ENCODE results near the gene SERF2. TPM values are rescaled to one million over a fixed set of nuclear protein-coding genes. Genes with fewer than 3 reads are reported as not detected.
A peak's percentile ranks its signal among the peaks of the same experiment; 100 is the strongest.

SERF2 gene
- total RNA-seq, 4 donors from 2014 or later, result 647 to 897 (median 711) TPM

DNA sequence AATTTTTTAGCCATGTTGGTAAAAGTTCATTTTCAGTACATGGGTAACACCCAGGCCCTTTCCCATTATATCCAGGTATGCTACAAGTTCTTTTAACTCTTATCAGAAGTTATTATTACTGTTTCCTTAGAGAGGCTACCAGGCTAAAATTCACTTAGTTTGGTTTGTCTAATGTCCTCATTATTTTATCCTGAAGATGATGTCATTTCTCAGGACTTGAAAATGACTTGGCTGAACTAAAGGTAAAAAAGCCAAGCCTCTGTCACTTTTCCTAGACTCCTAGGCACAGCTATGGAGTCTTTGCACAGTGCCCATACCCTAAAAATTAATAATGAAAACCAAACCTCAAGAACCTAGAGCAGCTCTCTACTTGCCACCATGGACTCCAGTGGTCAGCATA is 19.5 kb upstream of the SERF2 start:
- Histone ChIP-seq H3K27ac (no peak overlapping the region), H3K4me1 (peaks cover 0 to 16% (median 3%) of the 10 kb centered on the region in 4 donors), H3K9me3 (no peaks in the 10 kb centered on the region), H3K27me3 (no peaks in the 10 kb centered on the region), H3K36me3 (peaks cover 0 to 69% (median 4%) of the 10 kb centered on the region in 3 donors), H3K4me3 (no peak overlapping the region)
- no peak for DNase-seq
- TF ChIP-seq POLR2A (IDR thresholded peaks at IDR 0.05), result no peak
- TF ChIP-seq, protein P1, sequence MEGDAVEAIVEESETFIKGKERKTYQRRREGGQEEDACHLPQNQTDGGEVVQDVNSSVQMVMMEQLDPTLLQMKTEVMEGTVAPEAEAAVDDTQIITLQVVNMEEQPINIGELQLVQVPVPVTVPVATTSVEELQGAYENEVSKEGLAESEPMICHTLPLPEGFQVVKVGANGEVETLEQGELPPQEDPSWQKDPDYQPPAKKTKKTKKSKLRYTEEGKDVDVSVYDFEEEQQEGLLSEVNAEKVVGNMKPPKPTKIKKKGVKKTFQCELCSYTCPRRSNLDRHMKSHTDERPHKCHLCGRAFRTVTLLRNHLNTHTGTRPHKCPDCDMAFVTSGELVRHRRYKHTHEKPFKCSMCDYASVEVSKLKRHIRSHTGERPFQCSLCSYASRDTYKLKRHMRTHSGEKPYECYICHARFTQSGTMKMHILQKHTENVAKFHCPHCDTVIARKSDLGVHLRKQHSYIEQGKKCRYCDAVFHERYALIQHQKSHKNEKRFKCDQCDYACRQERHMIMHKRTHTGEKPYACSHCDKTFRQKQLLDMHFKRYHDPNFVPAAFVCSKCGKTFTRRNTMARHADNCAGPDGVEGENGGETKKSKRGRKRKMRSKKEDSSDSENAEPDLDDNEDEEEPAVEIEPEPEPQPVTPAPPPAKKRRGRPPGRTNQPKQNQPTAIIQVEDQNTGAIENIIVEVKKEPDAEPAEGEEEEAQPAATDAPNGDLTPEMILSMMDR (IDR thresholded peaks at IDR 0.05), result no peak

DNA sequence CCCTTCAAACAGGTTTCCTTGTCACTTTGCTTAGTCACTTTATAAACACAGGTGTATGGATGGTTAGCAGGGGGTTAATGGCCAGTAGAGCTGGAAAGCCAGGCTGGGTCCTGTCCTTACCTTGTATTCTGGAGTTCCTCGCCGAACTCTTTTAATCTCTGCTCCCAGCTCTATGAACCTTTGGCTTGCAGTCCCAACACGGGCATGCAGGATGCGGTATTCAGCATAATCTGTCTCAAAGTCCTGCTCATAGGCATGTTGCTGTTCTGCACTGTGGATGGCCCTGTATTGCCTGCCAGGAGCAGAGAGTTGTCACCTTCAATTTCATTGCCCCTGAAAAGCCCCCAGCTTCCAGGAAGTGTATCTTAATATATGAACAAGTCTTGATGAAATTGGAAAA is 18.1 kb upstream of the SERF2 start:
- H3K9me3 ChIP-seq, result no peaks in the 10 kb centered on the region
- TF ChIP-seq, protein P1 (IDR thresholded peaks at IDR 0.05), result no peak
- no peak for TF ChIP-seq POLR2A (IDR thresholded peaks at IDR 0.05)
- DNase-seq, result no peak
- no peaks in the 10 kb centered on the region for H3K27me3 ChIP-seq
- peaks cover 0 to 21% (median 3%) of the 10 kb centered on the region in 4 donors for H3K4me1 ChIP-seq
- H3K36me3 ChIP-seq, result peaks cover 0 to 55% (median 4%) of the 10 kb centered on the region in 3 donors
- no peak overlapping the region for H3K4me3 ChIP-seq
- no peak overlapping the region for H3K27ac ChIP-seq

DNA sequence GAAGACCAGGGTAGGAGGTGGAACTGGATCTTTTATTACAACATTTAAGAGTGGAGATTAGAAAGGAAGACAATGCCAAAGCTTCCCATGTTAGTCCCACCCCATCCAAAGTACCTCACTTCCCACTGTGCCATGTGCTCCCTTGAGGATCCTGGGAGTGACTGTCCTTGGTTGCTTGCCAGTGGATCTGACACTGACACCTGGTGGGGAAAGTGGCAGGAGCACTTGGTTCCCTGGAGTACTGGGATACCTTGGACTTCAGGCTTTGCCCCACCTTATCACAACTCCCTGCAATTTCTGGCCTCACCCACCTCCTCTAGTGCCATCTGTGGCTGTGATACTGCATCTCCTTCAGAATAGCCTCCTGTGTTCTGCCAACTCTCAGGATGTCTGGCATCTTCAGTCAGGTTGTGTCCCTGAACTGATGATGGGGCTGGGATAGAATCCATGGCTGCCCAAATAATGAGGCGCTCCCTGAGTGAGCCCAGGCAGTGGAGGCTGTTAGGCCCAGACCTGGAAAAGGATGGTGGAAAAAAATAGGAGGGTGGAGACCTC is 16.6 kb upstream of the SERF2 start:
- Histone ChIP-seq H3K4me3 (peak overlapping the region; percentile 55 to 76 (median 67)), H3K27ac (peak overlapping the region; percentile 85 to 98 (median 90))

DNA sequence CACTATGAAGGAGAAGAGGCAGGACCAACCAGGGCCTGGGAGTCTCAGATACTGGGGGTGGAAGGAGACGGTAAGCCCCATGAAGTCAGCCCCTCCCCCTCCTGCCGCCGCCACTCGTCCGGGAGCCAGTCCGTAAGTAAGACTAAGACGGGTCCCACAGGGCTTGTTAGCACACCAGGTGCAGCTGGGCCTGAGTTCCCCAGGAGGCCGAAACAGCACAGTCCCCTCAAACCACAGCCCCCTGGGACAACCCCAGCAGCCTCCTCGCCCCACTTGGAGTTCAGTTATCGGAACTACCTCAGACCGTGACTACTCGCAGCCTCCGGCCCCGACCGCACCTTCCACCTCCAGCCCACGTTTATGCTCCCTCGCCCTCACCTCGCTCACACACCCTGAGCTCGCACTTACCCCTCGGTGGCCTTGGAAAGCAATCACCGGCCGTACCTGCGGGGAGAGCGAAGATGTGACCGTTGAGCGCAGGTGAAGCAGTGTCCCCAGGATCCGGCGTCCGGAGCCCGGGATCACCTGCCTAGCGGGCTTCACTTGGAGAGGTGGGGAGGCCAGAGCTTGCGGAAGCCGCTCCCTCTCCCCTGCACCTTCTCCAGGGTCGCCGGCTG is 15.9 kb upstream of the SERF2 start:
- peak overlapping the region; percentile 55 to 76 (median 67) for H3K4me3 ChIP-seq
- H3K27ac ChIP-seq, result peak overlapping the region; percentile 85 to 98 (median 90)
- TF ChIP-seq POLR2A (IDR thresholded peaks at IDR 0.05), result no peak
- TF ChIP-seq, protein P1 (IDR thresholded peaks at IDR 0.05), result no peak
- DNase-seq, result peak; percentile 74 to 91 (median 87)
- H3K27me3 ChIP-seq, result no peaks in the 10 kb centered on the region
- peaks cover 0 to 35% (median 0%) of the 10 kb centered on the region in 3 donors for H3K36me3 ChIP-seq
- H3K4me1 ChIP-seq, result peaks cover 0 to 19% (median 3%) of the 10 kb centered on the region in 4 donors
- no peaks in the 10 kb centered on the region for H3K9me3 ChIP-seq

More for the DNA sequence above, 16.6 kb upstream of the SERF2 start:
- Histone ChIP-seq H3K9me3 (no peaks in the 10 kb centered on the region), H3K36me3 (peaks cover 0 to 42% (median 0%) of the 10 kb centered on the region in 3 donors), H3K4me1 (peaks cover 0 to 21% (median 3%) of the 10 kb centered on the region in 4 donors), H3K27me3 (no peaks in the 10 kb centered on the region)
- peak in 2 of 3 donors; percentile 87 to 92 for DNase-seq
- TF ChIP-seq, protein P1 (IDR thresholded peaks at IDR 0.05), result peak in 4 of 6 experiments; percentile 33 to 88 (median 86)
- TF ChIP-seq POLR2A (IDR thresholded peaks at IDR 0.05), result peak; percentile 88 to 94

DNA sequence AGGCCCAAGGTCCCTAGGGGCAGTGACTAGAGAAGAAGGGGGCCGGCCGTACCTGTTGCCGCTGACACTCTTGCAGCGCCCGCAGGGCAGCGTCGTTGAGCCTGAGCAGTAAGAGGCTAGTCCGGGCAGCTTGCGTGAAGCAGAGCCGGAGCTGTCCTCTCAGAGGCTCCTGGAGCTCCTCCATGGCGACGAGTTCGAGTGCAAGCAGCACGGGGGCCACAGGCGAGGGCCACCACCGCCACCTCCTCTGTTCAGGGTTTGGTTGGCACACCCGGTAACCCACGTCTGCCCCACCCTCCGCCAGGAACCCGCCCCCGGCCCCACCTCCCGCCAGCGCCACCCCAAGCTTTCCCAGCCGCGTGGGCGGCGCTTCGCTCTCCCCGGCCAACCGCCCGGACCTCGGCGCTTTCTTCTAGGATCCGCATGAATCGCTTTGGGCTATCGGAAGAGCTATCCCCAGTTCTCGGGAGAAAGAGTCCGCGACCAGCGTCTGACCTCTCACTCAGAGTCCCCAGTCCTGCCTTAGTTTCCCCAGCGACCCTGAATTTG is 15.3 kb upstream of the SERF2 start, which contains the start of gene ELL3:
Gene ELL3, minus strand, starts transcription at position 249 of the 549 bp plus-strand sequence. Its CDS starts 65 bp downstream, at position 184.
- TF ChIP-seq POLR2A (IDR thresholded peaks at IDR 0.05), result peak; percentile 93 to 94
- TF ChIP-seq, protein P1 (IDR thresholded peaks at IDR 0.05), result no peak
- Histone ChIP-seq H3K4me3 (peak within 1 kb of the TSS; percentile 55 to 76 (median 67)), H3K36me3 (peaks cover 0 to 29% (median 0%) of the 10 kb centered on the region in 3 donors), H3K27me3 (no peaks in the 10 kb centered on the region), H3K9me3 (no peaks in the 10 kb centered on the region), H3K27ac (peak within 1 kb of the TSS; percentile 85 to 98 (median 90)), H3K4me1 (peaks cover 0 to 15% (median 3%) of the 10 kb centered on the region in 4 donors)
- DNase-seq, result peak; percentile 87 to 95 (median 93)
